Erythroblast (primary cell): Measurements from ENCODE around the gene MYBPHL.
A peak's percentile ranks its signal among the peaks of the same experiment; 100 is the strongest.

Source experiments
- DNase-seq, 2 experiments: peaks; one replicate each; lab custom pipeline; 2025; lab: John Stamatoyannopoulos, UW
- GATA1 ChIP-seq: IDR thresholded peaks from 2 replicates; pipeline ENCODE4 v1.6.1; 2011; ENCODE audit warnings: low read depth, mild to moderate bottlenecking, control low read depth, low read length, moderate library complexity
- POLR2A ChIP-seq: IDR thresholded peaks from 2 replicates; pipeline ENCODE4 v1.6.1; 2011; ENCODE audit warnings: mild to moderate bottlenecking, low read length

MYBPHL gene

GRCh38 chr1:109269212-109269980, 37.4 kb downstream of the MYBPHL start:
- no peak for DNase-seq
- TF ChIP-seq POLR2A (no peak), GATA1 (no peak)

DNA sequence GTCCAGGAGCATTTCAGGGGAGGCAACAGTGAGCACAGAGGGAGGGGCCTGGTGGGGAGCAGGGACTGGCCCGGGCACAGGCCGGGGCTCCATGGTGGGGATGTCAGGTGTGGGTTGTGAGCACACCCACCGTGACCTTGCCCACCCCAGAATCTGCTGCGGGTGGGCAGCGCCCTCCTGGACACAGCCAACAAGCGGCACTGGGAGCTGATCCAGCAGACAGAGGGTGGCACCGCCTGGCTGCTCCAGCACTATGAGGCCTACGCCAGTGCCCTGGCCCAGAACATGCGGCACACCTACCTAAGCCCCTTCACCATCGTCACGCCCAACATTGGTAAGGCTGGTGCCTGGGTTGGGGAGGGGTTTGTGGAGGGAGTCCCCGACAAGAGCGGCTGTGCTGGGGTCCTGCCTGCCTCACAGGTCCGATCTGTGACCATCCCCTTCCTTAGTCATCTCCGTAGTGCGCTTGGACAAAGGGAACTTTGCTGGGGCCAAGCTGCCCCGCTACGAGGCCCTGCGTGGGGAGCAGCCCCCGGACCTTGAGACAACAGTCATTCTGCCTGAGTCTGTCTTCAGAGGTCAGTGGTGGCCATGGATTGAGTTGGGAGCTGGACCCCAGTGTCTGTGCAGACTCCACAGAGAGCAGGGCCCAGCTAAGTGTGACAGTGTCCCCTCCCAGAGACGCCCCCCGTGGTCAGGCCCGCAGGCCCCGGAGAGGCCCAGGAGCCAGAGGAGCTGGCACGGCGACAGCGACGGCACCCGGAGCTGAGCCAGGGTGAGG, 38.2 kb downstream of the MYBPHL start:
- TF ChIP-seq GATA1, result no peak
- no peak for TF ChIP-seq POLR2A
- DNase-seq, result no peak

DNA sequence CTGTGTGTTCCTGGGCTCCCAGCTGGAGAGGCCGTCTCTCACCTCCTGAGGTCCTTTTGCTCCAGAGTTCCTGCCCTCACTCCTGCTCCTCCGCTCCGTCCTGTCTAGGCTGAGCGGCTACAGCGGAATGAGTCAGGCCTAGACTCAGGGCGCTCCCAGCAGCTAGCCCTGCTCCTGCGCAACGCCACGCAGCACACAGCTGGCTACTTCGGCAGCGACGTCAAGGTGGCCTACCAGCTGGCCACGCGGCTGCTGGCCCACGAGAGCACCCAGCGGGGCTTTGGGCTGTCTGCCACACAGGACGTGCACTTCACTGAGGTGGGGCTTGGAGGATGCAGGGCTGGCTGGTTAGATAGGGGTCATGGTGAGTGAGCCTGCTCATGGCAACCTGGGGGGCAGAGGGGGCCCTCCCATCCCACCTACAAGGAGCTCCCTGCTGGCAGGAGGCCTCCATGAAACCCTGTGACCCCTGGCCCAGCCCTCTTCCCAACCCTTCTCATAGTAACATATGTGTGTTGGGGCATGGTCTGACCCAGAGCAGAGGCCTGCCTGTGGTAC, 39.0 kb downstream of the MYBPHL start:
- DNase-seq, result no peak
- TF ChIP-seq GATA1 (no peak), POLR2A (no peak)

- no peak for DNase-seq
- no peak for TF ChIP-seq POLR2A
- no peak for TF ChIP-seq GATA1
Measured at GRCh38 chr1:109266965-109267364, 39.8 kb downstream of the MYBPHL start.

DNA sequence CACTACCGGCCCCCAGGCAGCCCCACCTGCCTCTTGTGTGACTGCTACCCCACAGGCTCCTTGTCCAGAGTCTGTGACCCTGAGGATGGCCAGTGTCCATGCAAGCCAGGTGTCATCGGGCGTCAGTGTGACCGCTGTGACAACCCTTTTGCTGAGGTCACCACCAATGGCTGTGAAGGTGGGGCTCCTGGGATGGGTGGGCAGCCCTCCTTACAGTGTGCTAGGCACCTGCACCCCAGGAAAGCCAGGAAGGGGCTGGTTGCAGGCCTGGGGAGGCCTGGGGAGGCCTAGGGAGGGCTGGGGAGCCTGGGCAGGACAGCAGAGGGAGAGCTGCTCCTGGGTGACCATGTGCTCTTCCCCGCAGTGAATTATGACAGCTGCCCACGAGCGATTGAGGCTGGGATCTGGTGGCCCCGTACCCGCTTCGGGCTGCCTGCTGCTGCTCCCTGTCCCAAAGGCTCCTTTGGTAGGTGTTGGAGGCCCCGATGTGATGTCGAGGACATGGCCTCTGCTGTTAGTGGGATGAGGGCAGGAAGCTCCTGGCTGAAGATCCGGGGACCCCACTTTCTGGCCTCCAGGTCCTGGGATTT, 41.0 kb downstream of the MYBPHL start:
- TF ChIP-seq GATA1, result no peak
- TF ChIP-seq POLR2A, result no peak

GRCh38 chr1:109265016-109265415, 41.8 kb downstream of the MYBPHL start:
- no peak for TF ChIP-seq GATA1
- DNase-seq, result no peak

More for the DNA sequence above, 41.0 kb downstream of the MYBPHL start:
- no peak for DNase-seq

GRCh38 chr1:109264379-109264755, 42.4 kb downstream of the MYBPHL start:
- TF ChIP-seq GATA1 (no peak), POLR2A (no peak)
- no peak for DNase-seq

- no peak for TF ChIP-seq POLR2A
- no peak for TF ChIP-seq GATA1
- DNase-seq, result peak; percentile 84 to 89
Measured at GRCh38 chr1:109263597-109264378, 43.0 kb downstream of the MYBPHL start.

DNA sequence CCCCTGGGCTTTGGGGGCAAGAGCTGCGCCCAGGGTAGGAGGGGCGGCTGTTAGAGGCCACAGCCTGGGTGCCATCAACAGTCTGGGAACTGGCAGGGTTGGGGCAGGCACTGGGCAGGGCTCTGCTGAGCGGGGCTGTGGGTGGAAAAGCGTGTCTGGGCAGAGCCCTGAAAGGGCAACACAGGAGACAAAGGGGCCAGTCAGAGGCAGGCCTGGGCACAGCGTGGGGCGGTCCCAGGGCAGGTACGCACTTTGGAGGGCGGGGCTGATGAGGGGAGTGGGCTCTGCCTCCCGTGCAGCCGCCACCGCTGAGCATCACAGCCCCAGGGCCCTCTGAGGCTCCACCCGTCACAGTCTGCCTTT, 43.6 kb downstream of the MYBPHL start:
- DNase-seq, result no peak
- TF ChIP-seq POLR2A, result no peak
- TF ChIP-seq GATA1, result no peak

- TF ChIP-seq GATA1 (no peak), POLR2A (no peak)
- DNase-seq, result no peak
Measured at GRCh38 chr1:109262231-109263055, 44.4 kb downstream of the MYBPHL start.

- TF ChIP-seq GATA1 (no peak), POLR2A (no peak)
- DNase-seq, result no peak
Measured at GRCh38 chr1:109261578-109261977, 45.2 kb downstream of the MYBPHL start.

DNA sequence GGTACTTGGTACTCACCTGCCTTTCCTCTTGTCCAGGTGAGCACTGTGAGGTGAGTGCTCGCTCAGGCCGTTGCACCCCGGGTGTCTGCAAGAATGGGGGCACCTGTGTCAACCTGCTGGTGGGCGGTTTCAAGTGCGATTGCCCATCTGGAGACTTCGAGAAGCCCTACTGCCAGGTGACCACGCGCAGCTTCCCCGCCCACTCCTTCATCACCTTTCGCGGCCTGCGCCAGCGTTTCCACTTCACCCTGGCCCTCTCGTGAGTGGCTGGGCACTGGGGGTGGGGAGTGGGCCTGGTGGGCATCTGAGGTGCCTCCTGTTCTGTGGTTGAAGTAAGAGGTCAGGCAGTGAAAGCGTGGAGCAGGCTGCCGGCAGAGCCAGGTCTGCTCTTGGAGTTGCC, 45.8 kb downstream of the MYBPHL start:
- TF ChIP-seq GATA1, result no peak
- no peak for TF ChIP-seq POLR2A
- no peak for DNase-seq
